Kidney epithelial cell (primary cell): ENCODE measurements around the gene STXBP6. TPM values are rescaled to one million over a fixed set of nuclear protein-coding genes. Genes with fewer than 3 reads are reported as not detected.
"Not testable (repeated sequence)": the region's sequence is repeated elsewhere in the genome, so short reads cannot be mapped to it uniquely, and the experiment has no call there.

Experiments
- DNase-seq: peaks from one replicate; pipeline ENCODE4 v3.0.0-alpha.2; 2010; ENCODE audit warnings: low read depth
- H3K27me3 ChIP-seq: 2 replicates; pipeline ENCODE4 v1.6.0; 2011; ENCODE audit warnings: low read length; ENCODE audit not compliant: control insufficient read depth, insufficient read depth
- H3K36me3 ChIP-seq: 2 replicates; pipeline ENCODE4 v1.5.1; 2011; ENCODE audit warnings: low read length; ENCODE audit not compliant: control insufficient read depth, insufficient read depth
- H3K4me3 ChIP-seq: 2 replicates; pipeline ENCODE4 v1.5.1; 2011; ENCODE audit warnings: low read depth, mild to moderate bottlenecking, control low read depth, low read length
- total RNA-seq: library from RNA; depleted of rRNA; stranded (reverse); fragments of >200 nt; gene quantifications from 2 replicates; pipeline ENCODE4 v1.2.3, GENCODE V29; 2015
- TF ChIP-seq, protein P1 (sequence below): IDR thresholded peaks from 2 replicates; pipeline ENCODE4 v1.5.1; 2011; ENCODE audit warnings: mild to moderate bottlenecking, moderate library complexity, low read length, control low read depth, inconsistent platforms; ENCODE audit not compliant: insufficient read depth, poor library complexity, severe bottlenecking

STXBP6 gene
- total RNA-seq, 1 donor from 2014 or later, result 0.38 TPM

DNA sequence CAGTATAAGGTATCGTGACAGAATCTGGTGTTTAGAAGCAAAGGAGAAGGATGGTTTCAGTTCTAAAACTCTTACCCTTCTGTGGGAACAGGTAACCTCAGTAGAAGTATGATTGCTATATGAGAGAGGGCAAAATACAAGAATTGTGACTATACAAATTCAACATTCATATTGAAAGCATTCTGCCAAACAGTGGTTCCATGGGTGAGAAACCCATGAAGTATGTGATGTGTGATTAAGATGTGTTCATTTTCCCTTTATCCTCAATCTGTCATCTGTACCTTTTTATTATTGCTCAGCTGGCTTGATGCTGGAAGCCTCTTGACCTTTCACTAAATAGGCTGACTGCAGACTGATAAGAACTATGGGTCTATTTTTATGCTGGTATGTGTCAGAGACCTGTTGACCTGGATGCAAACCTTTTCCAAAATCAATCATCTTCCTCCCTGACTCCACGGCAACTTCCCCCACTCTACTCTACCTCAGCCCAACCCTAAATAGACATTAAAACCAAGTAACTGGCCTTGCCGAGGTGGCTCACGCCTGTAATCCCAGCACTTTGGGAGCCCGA lies 109.6 kb downstream of the STXBP6 start:
- TF ChIP-seq, protein P1, sequence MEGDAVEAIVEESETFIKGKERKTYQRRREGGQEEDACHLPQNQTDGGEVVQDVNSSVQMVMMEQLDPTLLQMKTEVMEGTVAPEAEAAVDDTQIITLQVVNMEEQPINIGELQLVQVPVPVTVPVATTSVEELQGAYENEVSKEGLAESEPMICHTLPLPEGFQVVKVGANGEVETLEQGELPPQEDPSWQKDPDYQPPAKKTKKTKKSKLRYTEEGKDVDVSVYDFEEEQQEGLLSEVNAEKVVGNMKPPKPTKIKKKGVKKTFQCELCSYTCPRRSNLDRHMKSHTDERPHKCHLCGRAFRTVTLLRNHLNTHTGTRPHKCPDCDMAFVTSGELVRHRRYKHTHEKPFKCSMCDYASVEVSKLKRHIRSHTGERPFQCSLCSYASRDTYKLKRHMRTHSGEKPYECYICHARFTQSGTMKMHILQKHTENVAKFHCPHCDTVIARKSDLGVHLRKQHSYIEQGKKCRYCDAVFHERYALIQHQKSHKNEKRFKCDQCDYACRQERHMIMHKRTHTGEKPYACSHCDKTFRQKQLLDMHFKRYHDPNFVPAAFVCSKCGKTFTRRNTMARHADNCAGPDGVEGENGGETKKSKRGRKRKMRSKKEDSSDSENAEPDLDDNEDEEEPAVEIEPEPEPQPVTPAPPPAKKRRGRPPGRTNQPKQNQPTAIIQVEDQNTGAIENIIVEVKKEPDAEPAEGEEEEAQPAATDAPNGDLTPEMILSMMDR, result no peak
- Histone ChIP-seq H3K27me3 (no peaks in the 10 kb centered on the region), H3K4me3 (no peak overlapping the region), H3K36me3 (no peaks in the 10 kb centered on the region)
- DNase-seq, result no peak

DNA sequence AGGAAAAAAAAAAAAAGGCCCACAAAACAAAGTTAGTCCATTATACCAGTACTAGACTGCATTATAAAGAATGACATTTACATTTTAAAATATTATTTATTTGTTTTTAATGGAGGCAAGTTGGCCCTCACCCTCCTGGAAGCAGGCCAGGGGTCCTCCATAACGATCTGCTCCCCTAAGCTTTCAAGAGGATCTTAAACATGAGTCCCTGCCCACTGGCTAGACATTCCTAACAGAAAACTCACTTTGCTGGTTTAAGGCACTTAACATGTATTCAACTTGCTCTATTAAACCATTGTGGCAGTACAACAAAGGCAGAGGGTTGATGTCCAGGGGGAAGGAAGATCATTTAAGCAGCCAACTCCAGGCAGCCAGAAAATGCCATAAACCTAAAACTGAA lies 111.4 kb downstream of the STXBP6 start:
- no peak for DNase-seq
- TF ChIP-seq, protein P1, result no peak
- H3K4me3 ChIP-seq, result no peak overlapping the region
- H3K36me3 ChIP-seq, result no peaks in the 10 kb centered on the region
- H3K27me3 ChIP-seq, result no peaks in the 10 kb centered on the region

DNA sequence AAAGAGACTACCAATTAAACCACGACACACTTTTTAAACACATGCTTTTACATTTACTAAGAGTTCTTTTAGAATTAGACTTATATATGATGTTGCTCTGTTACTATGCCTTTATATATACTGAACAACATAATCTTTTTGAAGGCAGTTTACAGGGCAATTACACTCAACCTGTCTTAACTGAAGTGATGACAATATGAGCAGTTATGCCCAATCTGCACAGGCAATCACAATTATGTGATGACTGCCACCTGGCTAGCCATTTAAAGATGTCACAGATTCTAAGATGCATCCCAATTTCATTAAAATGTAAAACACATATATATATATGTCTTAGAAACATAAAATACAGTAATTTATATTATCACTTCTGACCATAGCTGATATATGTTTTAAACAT lies 112.6 kb downstream of the STXBP6 start:
- H3K36me3 ChIP-seq, result no peaks in the 10 kb centered on the region
- TF ChIP-seq, protein P1, result no peak
- no peak for DNase-seq
- no peak overlapping the region for H3K4me3 ChIP-seq
- no peaks in the 10 kb centered on the region for H3K27me3 ChIP-seq

DNA sequence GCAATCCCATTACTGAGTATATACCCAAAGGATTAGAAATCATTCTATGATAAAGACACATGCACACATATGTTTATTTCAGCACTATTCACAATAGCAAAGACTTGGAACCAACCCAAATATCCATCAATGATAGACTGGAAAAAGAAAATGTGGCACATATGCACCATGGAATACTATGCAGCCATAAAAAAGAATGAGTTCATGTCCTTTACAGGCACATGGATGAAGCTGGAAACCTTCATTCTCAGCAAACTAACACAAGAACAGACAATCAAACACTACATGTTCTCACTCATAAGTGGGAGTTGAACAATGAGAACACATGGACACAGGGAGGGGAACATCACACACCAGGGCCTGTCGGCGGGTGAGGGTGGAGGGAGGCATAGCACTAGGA lies 113.2 kb downstream of the STXBP6 start:
- DNase-seq, H3K4me3 ChIP-seq, H3K36me3 ChIP-seq, H3K27me3 ChIP-seq: not testable (repeated sequence)

DNA sequence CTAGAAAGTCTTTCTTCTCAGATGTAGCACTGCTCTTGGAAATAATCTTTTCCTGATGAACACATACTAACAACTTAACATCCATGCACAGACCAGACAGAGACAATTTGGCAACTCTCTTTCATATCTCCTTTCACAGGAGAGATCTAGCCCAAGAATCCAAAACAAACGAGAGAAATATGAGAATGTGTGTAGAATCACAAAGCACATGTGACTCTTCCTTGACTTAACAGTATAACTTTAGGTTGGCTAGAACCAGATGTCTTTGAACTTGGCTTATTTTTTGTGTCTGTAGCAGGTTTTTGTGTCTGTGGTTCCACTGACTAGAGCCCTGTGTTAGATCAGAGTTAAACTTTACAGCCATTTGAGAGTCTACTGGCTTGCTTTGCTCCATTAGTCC lies 114.2 kb downstream of the STXBP6 start:
- Histone ChIP-seq H3K4me3 (no peak overlapping the region), H3K36me3 (no peaks in the 10 kb centered on the region), H3K27me3 (no peaks in the 10 kb centered on the region)
- DNase-seq, result no peak
- TF ChIP-seq, protein P1, result no peak

DNA sequence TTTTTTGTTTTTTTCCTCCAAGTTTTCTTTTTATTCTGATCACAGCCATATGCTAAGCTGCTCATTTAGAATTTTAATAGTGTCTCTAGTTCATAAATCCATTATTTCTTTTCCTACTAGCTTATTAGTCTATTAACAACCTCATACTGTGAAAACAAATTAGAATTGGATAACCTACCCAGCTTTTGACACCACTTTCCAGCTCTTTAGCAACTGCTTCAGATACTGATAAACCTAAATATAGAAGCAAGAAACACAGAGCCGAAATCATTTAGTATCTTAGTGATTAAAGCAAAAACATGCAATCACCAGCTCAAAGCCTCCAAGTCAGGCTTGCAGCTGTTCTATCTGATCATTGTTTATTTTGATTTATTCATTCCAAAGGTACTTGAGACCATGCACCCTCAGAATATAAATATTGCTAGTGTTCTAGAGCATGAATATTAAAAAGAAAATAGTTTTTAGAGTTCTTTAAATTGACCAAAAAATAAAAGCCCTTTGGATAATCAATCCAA lies 121.5 kb downstream of the STXBP6 start:
- DNase-seq, result no peak
- H3K4me3 ChIP-seq, result no peak overlapping the region
- TF ChIP-seq, protein P1, result no peak
- H3K36me3 ChIP-seq, result no peaks in the 10 kb centered on the region
- no peaks in the 10 kb centered on the region for H3K27me3 ChIP-seq
